Epidermal melanocyte (primary cell): ENCODE results near the gene IARS1.

Experiments
- DNase-seq: peaks from one replicate; pipeline ENCODE4 v3.0.0; 2011; ENCODE audit warnings: low spot score; ENCODE audit not compliant: insufficient read length

Gene IARS1

GRCh38 chr9:92293452-92294296 is at the start of gene IARS1:
IARS1 (minus strand) TSS chr9:92293697; CDS start chr9:92289419, 4,278 bp downstream.
- peak; percentile 94 for DNase-seq

- no peak for DNase-seq
These were observed 49.5 kb upstream of the IARS1 start for GRCh38 chr9:92342825-92343488.

- no peak for DNase-seq
These were observed 48.1 kb upstream of the IARS1 start for GRCh38 chr9:92341578-92341977.

- no peak for DNase-seq
These were observed 39.8 kb upstream of the IARS1 start for GRCh38 chr9:92333282-92333634.

GRCh38 chr9:92332577-92333281 is 39.2 kb upstream of the IARS1 start:
- DNase-seq = no peak

- no peak for DNase-seq
These were observed 34.7 kb upstream of the IARS1 start for GRCh38 chr9:92328225-92328624.

GRCh38 chr9:92327283-92327850 is 33.9 kb upstream of the IARS1 start:
- no peak for DNase-seq

- no peak for DNase-seq
These were observed 32.5 kb upstream of the IARS1 start for GRCh38 chr9:92325991-92326500.

GRCh38 chr9:92325269-92325990 is 31.9 kb upstream of the IARS1 start, which contains the start of the genes CENPP and NOL8:
CENPP (plus strand) TSS chr9:92325953.
NOL8 (minus strand) TSS chr9:92325350; CDS start chr9:92324161, 1,189 bp downstream.
- peak; percentile 84 for DNase-seq

- DNase-seq = no peak
These were observed 31.4 kb upstream of the IARS1 start for GRCh38 chr9:92324889-92325268.

GRCh38 chr9:92324431-92324830 is 30.9 kb upstream of the IARS1 start:
- no peak for DNase-seq

GRCh38 chr9:92315456-92315855 is 22.0 kb upstream of the IARS1 start:
- DNase-seq = no peak

GRCh38 chr9:92313624-92314012 is 20.1 kb upstream of the IARS1 start:
- DNase-seq = no peak

- no peak for DNase-seq
These were observed 19.6 kb upstream of the IARS1 start for GRCh38 chr9:92312887-92313623.

- no peak for DNase-seq
These were observed 17.1 kb upstream of the IARS1 start for GRCh38 chr9:92310562-92310961.

GRCh38 chr9:92308893-92309292 is 15.4 kb upstream of the IARS1 start:
- DNase-seq = no peak

- no peak for DNase-seq
These were observed 7.4 kb upstream of the IARS1 start for GRCh38 chr9:92300936-92301335.

GRCh38 chr9:92299116-92299515 is 5.6 kb upstream of the IARS1 start:
- DNase-seq = no peak

- DNase-seq = no peak
These were observed 4.5 kb upstream of the IARS1 start for GRCh38 chr9:92298036-92298435.

GRCh38 chr9:92297611-92298010 is 4.1 kb upstream of the IARS1 start:
- no peak for DNase-seq
